HCT116 (cell line): Measurements from ENCODE around the gene FOXP1.

ENCODE experiments used
- CBX3 ChIP-seq: IDR thresholded peaks from 2 replicates; pipeline ENCODE4 v1.6.1; 2012; ENCODE audit warnings: low read depth
- EZH2 ChIP-seq: fragments of 200-600 bp; sonication (generic); IDR thresholded peaks from 2 replicates; pipeline ENCODE4 v1.6.1; 2017; ENCODE audit warnings: antibody characterized with exemption, mixed run types
- EZH2phosphoT487 ChIP-seq: fragments of 200-600 bp; IDR thresholded peaks from 2 replicates; pipeline ENCODE4 v1.6.1; 2018; ENCODE audit warnings: antibody characterized with exemption, borderline replicate concordance
- POLR2A ChIP-seq: IDR thresholded peaks from 2 replicates; pipeline ENCODE4 v1.7.0; 2011; ENCODE audit warnings: borderline replicate concordance; ENCODE audit not compliant: insufficient read depth, insufficient read length; ENCODE audit errors: extremely low read depth
- POLR2AphosphoS5 ChIP-seq: IDR thresholded peaks from 2 replicates; pipeline ENCODE4 v1.6.1; 2011; ENCODE audit warnings: mild to moderate bottlenecking, low read depth, low read length, moderate library complexity
- RAD21 ChIP-seq: IDR thresholded peaks from 2 replicates; pipeline ENCODE4 v1.6.1; 2012; ENCODE audit warnings: low read depth, mild to moderate bottlenecking
- SP1 ChIP-seq: IDR thresholded peaks from 2 replicates; pipeline ENCODE4 v1.6.1; 2012; ENCODE audit warnings: low read depth
- SRF ChIP-seq: IDR thresholded peaks from 2 replicates; pipeline ENCODE4 v1.6.1; 2012; ENCODE audit warnings: low read depth
- TCF7L2 ChIP-seq: IDR thresholded peaks from 2 replicates; pipeline ENCODE4 v1.7.0; 2011; ENCODE audit warnings: borderline replicate concordance, inconsistent platforms; ENCODE audit not compliant: insufficient read depth, insufficient read length; ENCODE audit errors: extremely low read depth
- ZFX ChIP-seq: fragments of 450-650 bp; IDR thresholded peaks from 2 replicates; pipeline ENCODE4 v1.6.1; 2017
- ZNF274 ChIP-seq: fragments of 200-500 bp; sonication (Bioruptor generic); IDR thresholded peaks from 2 replicates; pipeline ENCODE4 v1.6.1; 2014; ENCODE audit warnings: mild to moderate bottlenecking, low read depth, low read length, inconsistent platforms
- TF ChIP-seq, protein P1 (sequence below), 3 experiments: fragments of 200-600 bp in 1 of 3; sonication (generic) in 1 of 3; IDR thresholded peaks in 2 of 3; conservative IDR thresholded peaks in 1 of 3; 2 replicates each; pipeline ENCODE4 v1.5.1; 2012 to 2017; ENCODE audit warnings: low read depth in 2 of 3, low read length in 2 of 3, antibody characterized with exemption in 1 of 3, borderline replicate concordance in 1 of 3, control low read depth in 1 of 3, mild to moderate bottlenecking in 1 of 3, mixed read lengths in 1 of 3, mixed run types in 1 of 3, moderate library complexity in 1 of 3; ENCODE audit not compliant: insufficient read depth in 1 of 3
- TF ChIP-seq, protein P2 (sequence below): IDR thresholded peaks from 2 replicates; pipeline ENCODE4 v1.6.1; 2012; ENCODE audit warnings: low read depth
- TF ChIP-seq, protein P3 (sequence below): IDR thresholded peaks from 2 replicates; pipeline ENCODE4 v1.6.1; 2012

DNA sequence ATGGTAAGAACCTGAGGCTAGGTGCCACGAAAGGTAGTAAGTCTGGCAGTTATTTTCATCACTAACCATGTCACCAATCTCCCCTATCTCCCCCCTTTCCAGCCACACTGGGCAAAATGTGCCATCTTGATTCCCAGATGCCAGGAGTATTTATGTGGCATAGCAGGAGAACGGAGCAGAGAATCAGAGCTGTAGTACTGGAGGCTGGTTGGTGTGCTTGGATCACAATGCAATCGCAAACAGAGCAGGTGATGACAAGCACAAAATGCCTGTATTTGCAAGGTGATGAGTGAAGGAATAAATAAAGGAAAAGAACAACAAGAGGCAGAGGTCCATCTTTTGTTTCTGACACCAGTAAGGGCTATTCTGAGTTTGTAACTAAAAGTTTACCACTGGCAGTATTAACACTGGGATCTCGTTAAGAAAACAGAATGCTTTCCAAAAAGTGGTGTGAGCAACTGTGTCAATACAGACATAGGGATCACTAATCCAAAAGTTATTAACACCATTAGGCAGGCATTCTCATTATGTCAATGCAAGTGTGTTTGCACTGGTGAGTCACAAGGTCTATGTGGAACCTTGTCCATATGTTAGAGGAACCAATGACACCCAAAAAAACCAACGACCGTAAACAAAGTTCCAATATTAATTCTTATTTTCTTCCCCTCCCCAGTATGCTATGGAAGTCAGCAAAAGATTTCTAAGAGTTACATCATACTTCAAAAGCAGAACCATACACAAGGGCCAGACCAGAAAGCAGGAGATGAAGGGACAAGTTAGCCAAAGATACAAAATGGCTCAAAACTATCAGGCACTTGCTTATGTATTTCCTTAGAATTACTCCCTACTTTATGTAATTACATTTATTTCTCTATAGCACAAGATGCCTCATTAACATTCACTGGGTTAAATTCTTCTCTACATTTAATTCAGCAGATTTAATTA, 556.6 kb downstream of the FOXP1 start:
- TF ChIP-seq, protein P1, sequence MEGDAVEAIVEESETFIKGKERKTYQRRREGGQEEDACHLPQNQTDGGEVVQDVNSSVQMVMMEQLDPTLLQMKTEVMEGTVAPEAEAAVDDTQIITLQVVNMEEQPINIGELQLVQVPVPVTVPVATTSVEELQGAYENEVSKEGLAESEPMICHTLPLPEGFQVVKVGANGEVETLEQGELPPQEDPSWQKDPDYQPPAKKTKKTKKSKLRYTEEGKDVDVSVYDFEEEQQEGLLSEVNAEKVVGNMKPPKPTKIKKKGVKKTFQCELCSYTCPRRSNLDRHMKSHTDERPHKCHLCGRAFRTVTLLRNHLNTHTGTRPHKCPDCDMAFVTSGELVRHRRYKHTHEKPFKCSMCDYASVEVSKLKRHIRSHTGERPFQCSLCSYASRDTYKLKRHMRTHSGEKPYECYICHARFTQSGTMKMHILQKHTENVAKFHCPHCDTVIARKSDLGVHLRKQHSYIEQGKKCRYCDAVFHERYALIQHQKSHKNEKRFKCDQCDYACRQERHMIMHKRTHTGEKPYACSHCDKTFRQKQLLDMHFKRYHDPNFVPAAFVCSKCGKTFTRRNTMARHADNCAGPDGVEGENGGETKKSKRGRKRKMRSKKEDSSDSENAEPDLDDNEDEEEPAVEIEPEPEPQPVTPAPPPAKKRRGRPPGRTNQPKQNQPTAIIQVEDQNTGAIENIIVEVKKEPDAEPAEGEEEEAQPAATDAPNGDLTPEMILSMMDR (IDR thresholded peaks at IDR 0.05 in 2 of 3, conservative IDR thresholded peaks at IDR 0.05 in 1 of 3; ENCODE audit: borderline replicate concordance in 1 of 3, insufficient read depth in 1 of 3, low read depth in 2 of 3, low read length in 2 of 3), result no peak
- TF ChIP-seq, protein P2, sequence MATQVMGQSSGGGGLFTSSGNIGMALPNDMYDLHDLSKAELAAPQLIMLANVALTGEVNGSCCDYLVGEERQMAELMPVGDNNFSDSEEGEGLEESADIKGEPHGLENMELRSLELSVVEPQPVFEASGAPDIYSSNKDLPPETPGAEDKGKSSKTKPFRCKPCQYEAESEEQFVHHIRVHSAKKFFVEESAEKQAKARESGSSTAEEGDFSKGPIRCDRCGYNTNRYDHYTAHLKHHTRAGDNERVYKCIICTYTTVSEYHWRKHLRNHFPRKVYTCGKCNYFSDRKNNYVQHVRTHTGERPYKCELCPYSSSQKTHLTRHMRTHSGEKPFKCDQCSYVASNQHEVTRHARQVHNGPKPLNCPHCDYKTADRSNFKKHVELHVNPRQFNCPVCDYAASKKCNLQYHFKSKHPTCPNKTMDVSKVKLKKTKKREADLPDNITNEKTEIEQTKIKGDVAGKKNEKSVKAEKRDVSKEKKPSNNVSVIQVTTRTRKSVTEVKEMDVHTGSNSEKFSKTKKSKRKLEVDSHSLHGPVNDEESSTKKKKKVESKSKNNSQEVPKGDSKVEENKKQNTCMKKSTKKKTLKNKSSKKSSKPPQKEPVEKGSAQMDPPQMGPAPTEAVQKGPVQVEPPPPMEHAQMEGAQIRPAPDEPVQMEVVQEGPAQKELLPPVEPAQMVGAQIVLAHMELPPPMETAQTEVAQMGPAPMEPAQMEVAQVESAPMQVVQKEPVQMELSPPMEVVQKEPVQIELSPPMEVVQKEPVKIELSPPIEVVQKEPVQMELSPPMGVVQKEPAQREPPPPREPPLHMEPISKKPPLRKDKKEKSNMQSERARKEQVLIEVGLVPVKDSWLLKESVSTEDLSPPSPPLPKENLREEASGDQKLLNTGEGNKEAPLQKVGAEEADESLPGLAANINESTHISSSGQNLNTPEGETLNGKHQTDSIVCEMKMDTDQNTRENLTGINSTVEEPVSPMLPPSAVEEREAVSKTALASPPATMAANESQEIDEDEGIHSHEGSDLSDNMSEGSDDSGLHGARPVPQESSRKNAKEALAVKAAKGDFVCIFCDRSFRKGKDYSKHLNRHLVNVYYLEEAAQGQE, result no peak
- TF ChIP-seq ZFX (no peak), ZNF274 (no peak), EZH2phosphoT487 (no peak), POLR2A (no peak), POLR2AphosphoS5 (no peak), RAD21 (no peak), CBX3 (no peak), EZH2 (no peak), SP1 (no peak), SRF (no peak), TCF7L2 (no peak)
- TF ChIP-seq, protein P3, sequence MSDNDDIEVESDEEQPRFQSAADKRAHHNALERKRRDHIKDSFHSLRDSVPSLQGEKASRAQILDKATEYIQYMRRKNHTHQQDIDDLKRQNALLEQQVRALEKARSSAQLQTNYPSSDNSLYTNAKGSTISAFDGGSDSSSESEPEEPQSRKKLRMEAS, result no peak
